Hypothalamus (tissue), 51 donors: ENCODE results near the gene TNFRSF21.

ENCODE experiments used
- DNase-seq, 51 donors: peaks; one replicate each; lab custom pipeline; 2025; lab: John Stamatoyannopoulos, UW

TNFRSF21 gene

GRCh38 chr6:47182291-47182957 is 127.3 kb downstream of the TNFRSF21 start:
- DNase-seq: no peak

GRCh38 chr6:47181681-47182080 is 128.0 kb downstream of the TNFRSF21 start:
- DNase-seq: no peak
